ENCODE data around the gene SIX1. TPM values are rescaled to one million over a fixed set of nuclear protein-coding genes. Genes with fewer than 3 reads are reported as not detected.

The SIX1 gene
- total RNA-seq (under 1 TPM in 1 of 5 experiments, not detected in 4; 0.70 TPM), polyA plus RNA-seq (not detected), total RNA-seq (not detected)

- H3K4me3 ChIP-seq (ENCODE audit: low read length), result no peak within 1 kb of the TSS
- intact Hi-C loops (cut with micrococcal nuclease), result no loop called here
- H3K36me3 ChIP-seq (ENCODE audit: control insufficient read depth in 2 of 3, insufficient read depth in 3 of 3, low read length in 3 of 3), result no peaks in the 10 kb centered on the region
- Mint-ChIP-seq H3K4me3 (peak within 1 kb of the TSS in 9 of 10 donors; percentile 58 to 79 (median 71)), H3K27ac (peak within 1 kb of the TSS in 1 of 9 donors; percentile 76), H3K9me3 (peaks cover 0 to 7% (median 0%) of the 10 kb centered on the region in 11 donors), H3K4me1 (peaks cover 26 to 66% (median 54%) of the 10 kb centered on the region in 7 donors), H3K36me3 (peaks cover 0 to 6% (median 1%) of the 10 kb centered on the region in 5 donors), H3K27me3 (peaks cover 81 to 94% (median 85%) of the 10 kb centered on the region in 5 donors)
- no peak within 1 kb of the TSS for H3K27ac ChIP-seq (ENCODE audit: low read depth, low read length)
- peaks cover 8 to 17% of the 10 kb centered on the region in 2 donors for H3K4me1 ChIP-seq (ENCODE audit: control insufficient read depth in 2 of 2, insufficient read depth in 2 of 2, low read length in 2 of 2)
- peaks cover 7 to 49% of the 10 kb centered on the region in 2 donors for H3K27me3 ChIP-seq (ENCODE audit: control insufficient read depth in 2 of 2, insufficient read depth in 2 of 2, low read length in 2 of 2)
- POLR2A ChIA-PET, result no interaction called here
- DNase-seq (peak in 1 of 9 donors; percentile 42), ATAC-seq (peak; percentile 46)
- CTCF ChIA-PET, result no interaction called here
- H3K9me3 ChIP-seq (ENCODE audit: control insufficient read depth in 2 of 3, low read length in 3 of 3), result no peaks in the 10 kb centered on the region
Measured at GRCh38 chr14:60648934-60649874, at the start of gene SIX1. Gene SIX1 (minus strand): TSS chr14:60649477. CDS start chr14:60649189, 288 bp downstream.

- CTCF ChIA-PET, result interaction anchor here (0.5 kb wide), 1 partner anchor 287 kb away, joined by 3 read pairs; no protein-coding TSS in a partner anchor
- no peaks in the 10 kb centered on the region for H3K36me3 ChIP-seq (ENCODE audit: control insufficient read depth in 2 of 3, insufficient read depth in 3 of 3, low read length in 3 of 3)
- intact Hi-C loops (cut with micrococcal nuclease), result no loop called here
- Mint-ChIP-seq H3K36me3 (no peaks in the 10 kb centered on the region), H3K27ac (no peak overlapping the region), H3K27me3 (peaks cover 21 to 46% (median 33%) of the 10 kb centered on the region in 5 donors), H3K4me1 (no peaks in the 10 kb centered on the region), H3K4me3 (no peak overlapping the region), H3K9me3 (peaks cover 0 to 31% (median 11%) of the 10 kb centered on the region in 11 donors)
- no peaks in the 10 kb centered on the region for H3K4me1 ChIP-seq (ENCODE audit: control insufficient read depth in 2 of 2, insufficient read depth in 2 of 2, low read length in 2 of 2)
- H3K4me3 ChIP-seq (ENCODE audit: low read length), result no peak overlapping the region
- H3K9me3 ChIP-seq (ENCODE audit: control insufficient read depth in 2 of 3, low read length in 3 of 3), result peaks cover 0 to 4% (median 0%) of the 10 kb centered on the region in 3 experiments
- DNase-seq (no peak), ATAC-seq (no peak)
- no peak overlapping the region for H3K27ac ChIP-seq (ENCODE audit: low read depth, low read length)
- POLR2A ChIA-PET, result no interaction called here
- H3K27me3 ChIP-seq (ENCODE audit: control insufficient read depth in 2 of 2, insufficient read depth in 2 of 2, low read length in 2 of 2), result no peaks in the 10 kb centered on the region
Measured at GRCh38 chr14:60695327-60695726, 46.0 kb upstream of the SIX1 start.

GRCh38 chr14:60691383-60692113, 42.3 kb upstream of the SIX1 start:
- Mint-ChIP-seq H3K27me3 (peaks cover 10 to 23% (median 17%) of the 10 kb centered on the region in 5 donors), H3K27ac (no peak overlapping the region), H3K4me1 (no peaks in the 10 kb centered on the region), H3K4me3 (no peak overlapping the region), H3K9me3 (peaks cover 0 to under 1% (median 0%) of the 10 kb centered on the region in 11 donors), H3K36me3 (no peaks in the 10 kb centered on the region)
- ATAC-seq (no peak), DNase-seq (no peak)
- CTCF ChIA-PET, result no interaction called here
- no peaks in the 10 kb centered on the region for H3K36me3 ChIP-seq (ENCODE audit: control insufficient read depth in 2 of 3, insufficient read depth in 3 of 3, low read length in 3 of 3)
- no peak overlapping the region for H3K4me3 ChIP-seq (ENCODE audit: low read length)
- no peaks in the 10 kb centered on the region for H3K27me3 ChIP-seq (ENCODE audit: control insufficient read depth in 2 of 2, insufficient read depth in 2 of 2, low read length in 2 of 2)
- intact Hi-C loops (cut with micrococcal nuclease), result no loop called here
- no peak overlapping the region for H3K27ac ChIP-seq (ENCODE audit: low read depth, low read length)
- POLR2A ChIA-PET, result no interaction called here
- no peaks in the 10 kb centered on the region for H3K9me3 ChIP-seq (ENCODE audit: control insufficient read depth in 2 of 3, low read length in 3 of 3)
- no peaks in the 10 kb centered on the region for H3K4me1 ChIP-seq (ENCODE audit: control insufficient read depth in 2 of 2, insufficient read depth in 2 of 2, low read length in 2 of 2)

GRCh38 chr14:60686865-60687264, 37.6 kb upstream of the SIX1 start:
- H3K4me1 Mint-ChIP-seq, result no peaks in the 10 kb centered on the region
- H3K27me3 ChIP-seq (ENCODE audit: control insufficient read depth in 2 of 2, insufficient read depth in 2 of 2, low read length in 2 of 2), result no peaks in the 10 kb centered on the region
- H3K4me3 Mint-ChIP-seq, result no peak overlapping the region

GRCh38 chr14:60684203-60684602, 34.9 kb upstream of the SIX1 start:
- ChIA-PET POLR2A (no interaction called here), CTCF (no interaction called here)
- Histone ChIP-seq H3K27ac (ENCODE audit: low read depth, low read length) (no peak overlapping the region), H3K4me3 (ENCODE audit: low read length) (no peak overlapping the region), H3K27me3 (ENCODE audit: control insufficient read depth in 2 of 2, insufficient read depth in 2 of 2, low read length in 2 of 2) (no peaks in the 10 kb centered on the region), H3K36me3 (ENCODE audit: control insufficient read depth in 2 of 3, insufficient read depth in 3 of 3, low read length in 3 of 3) (no peaks in the 10 kb centered on the region), H3K9me3 (ENCODE audit: control insufficient read depth in 2 of 3, low read length in 3 of 3) (no peaks in the 10 kb centered on the region), H3K4me1 (ENCODE audit: control insufficient read depth in 2 of 2, insufficient read depth in 2 of 2, low read length in 2 of 2) (no peaks in the 10 kb centered on the region)
- no peak for ATAC-seq
- Mint-ChIP-seq H3K27me3 (peaks cover 4 to 36% (median 15%) of the 10 kb centered on the region in 5 donors), H3K4me3 (no peak overlapping the region), H3K4me1 (no peaks in the 10 kb centered on the region), H3K9me3 (peaks cover 0 to 6% (median 4%) of the 10 kb centered on the region in 11 donors), H3K36me3 (no peaks in the 10 kb centered on the region), H3K27ac (no peak overlapping the region)
- intact Hi-C loops (cut with micrococcal nuclease), result no loop called here
- DNase-seq, result no peak

More at GRCh38 chr14:60686865-60687264, 37.6 kb upstream of the SIX1 start:
- no peaks in the 10 kb centered on the region for H3K4me1 ChIP-seq (ENCODE audit: control insufficient read depth in 2 of 2, insufficient read depth in 2 of 2, low read length in 2 of 2)
- POLR2A ChIA-PET, result no interaction called here
- peaks cover 0 to 6% (median 0%) of the 10 kb centered on the region in 11 donors for H3K9me3 Mint-ChIP-seq
- intact Hi-C loops (cut with micrococcal nuclease), result no loop called here
- no peaks in the 10 kb centered on the region for H3K9me3 ChIP-seq (ENCODE audit: control insufficient read depth in 2 of 3, low read length in 3 of 3)
- H3K4me3 ChIP-seq (ENCODE audit: low read length), result no peak overlapping the region
- ATAC-seq (no peak), DNase-seq (no peak)
- no peak overlapping the region for H3K27ac Mint-ChIP-seq
- H3K36me3 ChIP-seq (ENCODE audit: control insufficient read depth in 2 of 3, insufficient read depth in 3 of 3, low read length in 3 of 3), result no peaks in the 10 kb centered on the region
- CTCF ChIA-PET, result no interaction called here
- H3K27me3 Mint-ChIP-seq, result peaks cover 4 to 32% (median 9%) of the 10 kb centered on the region in 5 donors
- no peak overlapping the region for H3K27ac ChIP-seq (ENCODE audit: low read depth, low read length)
- H3K36me3 Mint-ChIP-seq, result no peaks in the 10 kb centered on the region

- Histone ChIP-seq H3K36me3 (ENCODE audit: control insufficient read depth in 2 of 3, insufficient read depth in 3 of 3, low read length in 3 of 3) (no peaks in the 10 kb centered on the region), H3K4me1 (ENCODE audit: control insufficient read depth in 2 of 2, insufficient read depth in 2 of 2, low read length in 2 of 2) (no peaks in the 10 kb centered on the region), H3K4me3 (ENCODE audit: low read length) (no peak overlapping the region), H3K27me3 (ENCODE audit: control insufficient read depth in 2 of 2, insufficient read depth in 2 of 2, low read length in 2 of 2) (no peaks in the 10 kb centered on the region), H3K27ac (ENCODE audit: low read depth, low read length) (no peak overlapping the region), H3K9me3 (ENCODE audit: control insufficient read depth in 2 of 3, low read length in 3 of 3) (no peaks in the 10 kb centered on the region)
- Mint-ChIP-seq H3K4me3 (no peak overlapping the region), H3K4me1 (no peaks in the 10 kb centered on the region), H3K27me3 (peaks cover 8 to 30% (median 15%) of the 10 kb centered on the region in 5 donors), H3K9me3 (peaks cover 0 to 6% (median 4%) of the 10 kb centered on the region in 11 donors), H3K36me3 (no peaks in the 10 kb centered on the region), H3K27ac (no peak overlapping the region)
- ChIA-PET POLR2A (no interaction called here), CTCF (no interaction called here)
- ATAC-seq (no peak), DNase-seq (no peak)
- intact Hi-C loops (cut with micrococcal nuclease), result no loop called here
Measured at GRCh38 chr14:60681271-60681670, 32.0 kb upstream of the SIX1 start.
